Body of pancreas (tissue), 4 donors: Measurements from ENCODE around the gene MYL11. TPM values are rescaled to one million over a fixed set of nuclear protein-coding genes. Genes with fewer than 3 reads are reported as not detected.
"Not testable (repeated sequence)": the region's sequence is repeated elsewhere in the genome, so short reads cannot be mapped to it uniquely, and the experiment has no call there.

Experiments
- ATAC-seq: fragments of 150-250 bp; one replicate; pipeline ENCODE4 v1.9.1; 2016
- DNase-seq, 4 donors: peaks; one replicate each; pipeline ENCODE4 v3.0.0-alpha.2; 2019
- H3K27ac ChIP-seq, 4 donors: fragments of 200-600 bp; sonication (generic); 1 replicate in 3 of 4; 2 replicates in 1 of 4; pipeline versions ENCODE4 v1.5.1 to v1.6.1; 2016 to 2019; ENCODE audit warnings: mild to moderate bottlenecking in 1 of 4, mixed read lengths in 1 of 4, moderate library complexity in 1 of 4
- H3K27me3 ChIP-seq, 2 donors: fragments of 200-600 bp; sonication (generic); one replicate each; pipeline ENCODE4 v1.6.0; 2016; ENCODE audit warnings: mild to moderate bottlenecking in 1 of 2
- H3K36me3 ChIP-seq, 2 donors: fragments of 200-600 bp; sonication (generic); replicated peaks in 1 of 2; 2 replicates each; pipeline ENCODE4 v1.5.1; 2016; ENCODE audit warnings: low read depth in 2 of 2; ENCODE audit not compliant: insufficient read depth in 1 of 2
- H3K4me1 ChIP-seq: fragments of 200-600 bp; sonication (generic); one replicate; pipeline ENCODE4 v1.6.0; 2016
- H3K4me3 ChIP-seq, 2 donors: fragments of 200-600 bp; sonication (generic); 1 replicate in 1 of 2; 2 replicates in 1 of 2; pipeline ENCODE4 v1.5.1; 2016 to 2019
- H3K9me3 ChIP-seq, 3 donors: fragments of 200-600 bp; sonication (generic); 1 replicate in 2 of 3; 2 replicates in 1 of 3; pipeline ENCODE4 v1.5.1; 2016
- POLR2A ChIP-seq, 3 donors: fragments of 450-650 bp; IDR thresholded peaks; one replicate each; pipeline ENCODE4 v1.6.1; 2016; ENCODE audit warnings: antibody characterized with exemption in 3 of 3, mild to moderate bottlenecking in 2 of 3
- WGBS, 2 donors: methylation state at CpG; one replicate each; pipeline ENCODE4 v1.1.5; 2017; 5-methylcytosine and 5-hydroxymethylcytosine counted together
- intact Hi-C: fragments of 100-400 bp; cut with DNase I; formaldehyde crosslinking; loops from one replicate; pipeline ENCODE4 v1.15.1; 2023
- total RNA-seq, 2 donors: library from RNA; depleted of rRNA; stranded (reverse); fragments of >200 nt; gene quantifications; one replicate each; pipeline ENCODE4 v1.1.0, GENCODE V29; 2016
- TF ChIP-seq, protein P1 (sequence below), 7 experiments: fragments of 450-650 bp in 4 of 7; fragments of 200-600 bp in 3 of 7; sonication (generic) in 3 of 7; IDR thresholded peaks; one replicate each; pipeline ENCODE4 v1.5.1; 2016 to 2019; ENCODE audit warnings: antibody characterized with exemption in 7 of 7

MYL11 gene, protein sequence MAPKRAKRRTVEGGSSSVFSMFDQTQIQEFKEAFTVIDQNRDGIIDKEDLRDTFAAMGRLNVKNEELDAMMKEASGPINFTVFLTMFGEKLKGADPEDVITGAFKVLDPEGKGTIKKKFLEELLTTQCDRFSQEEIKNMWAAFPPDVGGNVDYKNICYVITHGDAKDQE
- total RNA-seq = not detected

DNA sequence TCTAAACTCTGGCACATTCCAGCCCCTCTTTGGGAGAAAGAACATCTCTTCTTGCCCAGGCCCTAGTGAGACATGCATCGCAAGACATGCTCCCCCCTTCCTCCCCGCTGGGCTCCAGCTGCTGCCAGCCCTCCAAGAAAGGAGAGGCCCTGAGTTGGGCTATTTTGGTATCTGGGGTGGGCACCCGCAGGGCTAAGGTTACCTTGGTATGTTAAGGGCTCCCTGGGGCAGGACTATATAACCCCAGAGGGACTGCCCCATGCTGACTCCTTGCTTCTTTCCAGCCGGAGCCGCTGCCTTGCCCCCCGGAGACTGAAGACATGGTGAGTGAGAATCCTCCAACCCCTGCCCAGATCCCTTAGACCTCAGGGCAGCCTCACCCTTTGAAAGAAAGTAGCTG is at the start of gene MYL11:
MYL11 (plus strand) TSS at position 265 of the 400 bp plus-strand sequence; CDS start at position 321, 56 bp downstream.
- TF ChIP-seq, protein P1, sequence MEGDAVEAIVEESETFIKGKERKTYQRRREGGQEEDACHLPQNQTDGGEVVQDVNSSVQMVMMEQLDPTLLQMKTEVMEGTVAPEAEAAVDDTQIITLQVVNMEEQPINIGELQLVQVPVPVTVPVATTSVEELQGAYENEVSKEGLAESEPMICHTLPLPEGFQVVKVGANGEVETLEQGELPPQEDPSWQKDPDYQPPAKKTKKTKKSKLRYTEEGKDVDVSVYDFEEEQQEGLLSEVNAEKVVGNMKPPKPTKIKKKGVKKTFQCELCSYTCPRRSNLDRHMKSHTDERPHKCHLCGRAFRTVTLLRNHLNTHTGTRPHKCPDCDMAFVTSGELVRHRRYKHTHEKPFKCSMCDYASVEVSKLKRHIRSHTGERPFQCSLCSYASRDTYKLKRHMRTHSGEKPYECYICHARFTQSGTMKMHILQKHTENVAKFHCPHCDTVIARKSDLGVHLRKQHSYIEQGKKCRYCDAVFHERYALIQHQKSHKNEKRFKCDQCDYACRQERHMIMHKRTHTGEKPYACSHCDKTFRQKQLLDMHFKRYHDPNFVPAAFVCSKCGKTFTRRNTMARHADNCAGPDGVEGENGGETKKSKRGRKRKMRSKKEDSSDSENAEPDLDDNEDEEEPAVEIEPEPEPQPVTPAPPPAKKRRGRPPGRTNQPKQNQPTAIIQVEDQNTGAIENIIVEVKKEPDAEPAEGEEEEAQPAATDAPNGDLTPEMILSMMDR (IDR thresholded peaks at IDR 0.05) = no peak
- TF ChIP-seq POLR2A (IDR thresholded peaks at IDR 0.05) = no peak
- 98 to 100% methylated on average over 5 to 6 of the region's 6 CpGs for WGBS, 2 donors
- DNase-seq (no peak), ATAC-seq (no peak)
- no peaks in the 10 kb centered on the region for H3K27me3 ChIP-seq
- peak within 1 kb of the TSS; percentile 23 to 89 (median 84) for H3K27ac ChIP-seq
- H3K9me3 ChIP-seq = no peaks in the 10 kb centered on the region
- no peak within 1 kb of the TSS for H3K4me3 ChIP-seq
- H3K4me1 ChIP-seq = peaks cover 49% of the 10 kb centered on the region
- intact Hi-C loops = no loop called here
- no peaks in the 10 kb centered on the region for H3K36me3 ChIP-seq

DNA sequence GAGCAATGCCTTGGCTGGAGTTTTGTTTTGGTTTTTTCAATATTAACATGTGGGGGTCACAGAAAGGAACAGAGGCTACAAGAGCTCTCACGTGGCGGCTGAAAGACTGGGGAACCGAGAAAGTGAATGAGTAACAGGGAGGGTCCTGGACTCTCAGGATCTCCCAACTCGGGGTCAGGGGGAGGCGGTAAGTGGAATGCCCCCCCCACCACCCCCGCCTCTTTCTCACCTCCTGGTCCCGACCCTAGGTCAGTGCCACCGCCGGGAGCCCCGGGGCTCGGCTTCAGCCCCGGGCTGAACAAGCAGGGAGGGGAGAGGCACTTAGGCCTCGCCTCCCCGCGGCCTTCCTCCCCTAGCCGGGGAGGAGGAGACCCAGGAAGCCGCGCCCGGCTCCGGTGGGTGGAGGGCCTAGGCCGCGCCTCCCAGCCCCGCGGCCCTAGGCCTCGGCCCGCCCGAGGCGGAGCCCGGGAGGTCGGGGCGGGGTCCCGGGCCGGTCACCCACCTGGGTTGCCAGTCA is 40.1 kb upstream of the MYL11 start:
- intact Hi-C loops, H3K9me3 ChIP-seq, H3K27me3 ChIP-seq, H3K36me3 ChIP-seq, H3K4me1 ChIP-seq: not testable (repeated sequence)
- 0% methylated on average over 5 to 20 of the region's 33 CpGs for WGBS, 2 donors
- peak overlapping the region; percentile 89 to 98 (median 95) for H3K27ac ChIP-seq
- DNase-seq (peak; percentile 85 to 90 (median 86)), ATAC-seq (peak; percentile 94)
- peak overlapping the region; percentile 62 to 83 for H3K4me3 ChIP-seq

DNA sequence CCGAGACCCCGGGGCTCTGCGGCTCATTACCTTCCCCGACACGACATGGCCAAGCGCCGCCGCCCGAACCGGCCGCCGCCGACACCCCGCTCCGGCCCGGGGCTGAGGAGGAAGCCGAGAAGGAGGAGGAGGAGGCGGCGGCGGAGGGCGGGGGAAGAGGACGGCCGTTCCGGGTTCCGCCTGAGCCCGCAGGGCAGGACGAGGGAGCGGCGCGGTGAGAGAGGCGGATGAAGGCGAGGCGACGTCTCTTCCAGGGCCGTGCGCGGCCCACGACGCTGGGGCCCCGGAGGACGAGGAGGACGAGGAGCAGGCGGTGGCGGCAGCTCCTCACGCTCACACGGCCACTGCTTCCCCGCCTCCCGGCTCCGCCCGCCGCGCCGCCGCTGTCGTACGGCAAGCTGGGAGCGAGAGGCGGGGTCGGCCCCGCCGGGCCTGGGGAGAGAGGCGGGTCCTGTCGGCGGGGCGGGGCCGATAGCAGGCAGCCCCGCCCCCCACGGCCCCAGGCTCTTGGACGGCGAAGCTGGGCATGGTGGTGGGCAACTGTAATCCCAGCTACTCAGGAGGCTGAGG is 39.5 kb upstream of the MYL11 start:
- intact Hi-C loops, H3K9me3 ChIP-seq, H3K4me1 ChIP-seq, H3K27me3 ChIP-seq, H3K36me3 ChIP-seq: not testable (repeated sequence)
- peak; percentile 72 to 78 (median 76) for TF ChIP-seq POLR2A (IDR thresholded peaks at IDR 0.05)
- H3K27ac ChIP-seq = peak overlapping the region; percentile 89 to 98 (median 95)
- WGBS, 2 donors = 0% methylated on average over 3 to 40 of the region's 70 CpGs
- peak overlapping the region; percentile 62 to 83 for H3K4me3 ChIP-seq
- peak; percentile 85 to 91 (median 86) for DNase-seq
- peak; percentile 90 for ATAC-seq

DNA sequence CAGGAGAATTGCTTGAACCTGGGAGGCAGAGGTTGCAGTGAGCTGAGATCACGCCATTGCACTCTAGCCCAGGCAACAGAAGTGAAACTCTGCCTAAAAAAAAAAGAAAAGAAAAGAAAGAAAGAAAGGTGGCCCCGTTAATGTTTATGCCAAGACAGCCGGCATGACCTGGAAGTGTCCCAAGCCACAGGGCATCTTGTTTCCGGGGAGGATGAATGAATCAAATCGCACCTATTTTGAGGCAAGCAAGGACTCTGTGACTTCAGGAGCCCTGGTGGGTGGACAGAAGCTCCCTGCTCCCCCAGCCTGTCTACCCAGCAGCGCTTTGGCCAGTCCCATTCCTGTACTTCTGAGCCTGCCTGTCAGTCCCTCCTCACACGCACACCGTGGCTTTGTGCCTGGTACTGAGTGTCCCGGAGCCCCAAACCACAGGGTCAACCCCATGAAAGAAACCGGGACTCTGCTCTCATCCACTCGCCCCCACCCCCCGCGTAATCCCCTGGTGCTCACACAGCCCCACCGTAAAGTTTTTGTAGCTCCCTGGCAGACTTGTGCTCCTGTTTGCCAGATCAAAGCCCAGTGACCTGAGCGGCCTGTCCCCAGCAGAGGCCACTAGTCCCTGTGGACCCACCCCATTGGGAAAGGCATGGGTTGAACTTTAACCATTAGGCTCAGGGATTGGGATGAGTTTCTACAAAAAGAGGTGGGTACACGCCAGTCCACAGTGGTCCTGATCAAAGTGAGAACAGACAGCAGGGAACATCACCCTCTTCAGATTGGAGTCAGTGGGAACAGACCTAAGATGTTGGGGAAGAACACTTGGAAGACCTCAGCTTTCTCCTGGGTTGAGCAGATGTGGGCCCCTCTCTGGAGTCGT is 38.8 kb upstream of the MYL11 start:
- DNase-seq = peak; percentile 22 to 45 (median 32)

DNA sequence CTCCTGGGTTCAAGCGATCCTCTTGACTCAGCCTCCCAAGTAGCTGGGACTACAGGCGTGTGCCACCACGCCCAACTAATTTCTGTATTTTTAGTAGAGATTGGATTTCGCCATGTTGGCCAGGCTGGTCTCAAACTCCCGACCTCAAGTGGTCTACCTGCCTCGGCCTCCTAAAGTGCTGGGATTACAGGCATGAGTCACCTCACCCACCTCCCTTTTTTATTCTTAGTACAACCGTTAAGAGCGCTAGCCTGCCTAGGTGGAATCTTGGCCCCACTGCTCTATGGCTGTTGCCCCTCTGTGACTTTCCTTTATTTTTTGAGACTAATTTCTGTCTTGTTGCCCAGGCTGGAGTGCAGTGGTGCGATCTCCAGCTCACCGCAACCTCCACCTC is 36.6 kb upstream of the MYL11 start:
- H3K36me3 ChIP-seq, intact Hi-C loops, DNase-seq, ATAC-seq, H3K27ac ChIP-seq, H3K4me1 ChIP-seq, H3K9me3 ChIP-seq, H3K4me3 ChIP-seq, H3K27me3 ChIP-seq: not testable (repeated sequence)
- 94 to 96% methylated on average over 7 to 10 of the region's 10 CpGs for WGBS, 2 donors

More for the DNA sequence above, 38.8 kb upstream of the MYL11 start:
- ATAC-seq = peak; percentile 5
- H3K4me1 ChIP-seq = peaks cover 8% of the 10 kb centered on the region
- H3K36me3 ChIP-seq = no peaks in the 10 kb centered on the region
- intact Hi-C loops = no loop called here
- TF ChIP-seq, protein P1 (IDR thresholded peaks at IDR 0.05) = no peak
- no peak for TF ChIP-seq POLR2A (IDR thresholded peaks at IDR 0.05)
- WGBS, 2 donors = 31 to 32% methylated on average over 12 to 17 of the region's 17 CpGs
- no peaks in the 10 kb centered on the region for H3K27me3 ChIP-seq
- H3K4me3 ChIP-seq = peak overlapping the region; percentile 62 to 83
- peak overlapping the region; percentile 89 to 98 (median 95) for H3K27ac ChIP-seq
- no peaks in the 10 kb centered on the region for H3K9me3 ChIP-seq

DNA sequence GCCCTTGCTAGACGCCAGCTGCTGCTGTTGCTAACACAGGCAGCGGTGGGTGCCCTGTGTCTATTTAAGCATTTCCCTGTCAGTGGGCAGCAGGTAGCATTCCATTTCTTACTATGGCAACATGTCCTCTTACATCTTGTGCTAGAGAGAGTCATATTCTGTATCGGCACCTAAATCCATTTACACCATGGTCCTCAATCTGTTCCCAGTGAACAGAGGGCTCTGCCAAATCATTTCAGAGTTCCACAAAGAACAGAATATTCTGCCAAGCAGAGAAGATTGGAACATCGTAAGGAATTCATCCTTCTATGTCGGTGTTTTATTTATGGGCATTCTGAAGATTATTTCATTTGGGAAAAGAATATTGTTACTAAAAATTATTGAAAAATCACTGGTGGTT is 35.9 kb upstream of the MYL11 start:
- H3K27ac ChIP-seq, H3K4me3 ChIP-seq, H3K36me3 ChIP-seq, DNase-seq, H3K4me1 ChIP-seq, H3K27me3 ChIP-seq, ATAC-seq, intact Hi-C loops, H3K9me3 ChIP-seq: not testable (repeated sequence)
- 84 to 92% methylated on average over 3 to 5 of the region's 5 CpGs for WGBS, 2 donors
